GM12801 (cell line): ENCODE results near the gene ADCYAP1.

Source experiments
- CTCF ChIP-seq: IDR thresholded peaks from one replicate; pipeline ENCODE4 v1.5.1; 2011; ENCODE audit warnings: control low read depth; ENCODE audit not compliant: insufficient read length; ENCODE audit errors: extremely low read depth

The ADCYAP1 gene

GRCh38 chr18:934518-935133, 30.0 kb downstream of the ADCYAP1 start:
- no peak for TF ChIP-seq CTCF

GRCh38 chr18:936941-937340, 32.3 kb downstream of the ADCYAP1 start:
- TF ChIP-seq CTCF, result no peak

GRCh38 chr18:939166-939565, 34.5 kb downstream of the ADCYAP1 start:
- TF ChIP-seq CTCF, result no peak

GRCh38 chr18:939958-940357, 35.3 kb downstream of the ADCYAP1 start:
- no peak for TF ChIP-seq CTCF

- no peak for TF ChIP-seq CTCF
Measured at GRCh38 chr18:941331-941730, 36.7 kb downstream of the ADCYAP1 start.

- no peak for TF ChIP-seq CTCF
Measured at GRCh38 chr18:944440-944839, 39.8 kb downstream of the ADCYAP1 start.

- no peak for TF ChIP-seq CTCF
Measured at GRCh38 chr18:949724-950631, 45.3 kb downstream of the ADCYAP1 start.
